Measurements from ENCODE around the gene SOS2.

DNA sequence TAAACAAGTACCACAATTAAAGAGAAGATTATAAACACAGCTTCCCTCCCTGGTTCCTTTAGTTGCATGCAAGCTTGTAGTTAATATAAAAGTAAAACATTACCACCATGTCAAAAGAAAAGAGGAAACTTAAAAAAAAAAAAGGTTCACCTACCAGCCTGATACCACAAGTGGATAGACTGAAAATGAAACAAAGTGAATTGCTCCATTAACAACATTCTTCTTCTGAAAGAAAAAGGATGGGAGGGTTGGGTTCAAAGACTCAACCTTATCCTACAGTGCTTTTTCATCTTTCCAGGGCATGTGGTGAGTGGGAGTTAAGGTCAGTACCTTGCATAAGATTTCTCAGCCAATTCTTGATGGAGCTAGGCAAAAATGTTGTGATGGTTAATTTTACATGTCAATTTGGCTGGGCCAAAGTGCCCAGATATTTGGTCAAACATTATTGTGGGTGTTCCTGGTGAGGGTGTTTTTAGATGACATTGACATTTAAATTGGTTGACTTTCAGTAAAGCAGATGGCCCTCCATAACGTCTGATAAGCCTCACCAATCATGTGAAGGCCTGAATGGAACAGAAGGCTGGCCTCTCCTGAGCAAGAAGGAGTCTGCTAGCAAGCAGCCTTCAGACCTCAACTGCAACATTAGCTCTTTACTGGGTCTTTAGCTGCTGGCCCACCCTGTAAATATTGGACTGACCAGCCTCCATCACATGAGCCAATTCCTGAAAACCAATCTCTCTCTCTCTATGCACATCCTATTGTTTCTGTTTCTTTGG is 143.8 kb downstream of the SOS2 start:
- no peak for TF ChIP-seq EZH2phosphoT487 (IDR thresholded peaks at IDR 0.05; ENCODE audit: insufficient read depth, low read depth)
- no peak for TF ChIP-seq EZH2 (IDR thresholded peaks at IDR 0.05; ENCODE audit: insufficient read depth, poor library complexity, severe bottlenecking)
